Kasumi-1 (cell line): Measurements from ENCODE around the gene RHEB.
"Not testable (repeated sequence)": the region's sequence is repeated elsewhere in the genome, so short reads cannot be mapped to it uniquely, and the experiment has no call there.

ENCODE experiments used
- DNase-seq, 2 experiments: peaks; one replicate each; lab custom pipeline; 2025; lab: John Stamatoyannopoulos, UW

RHEB gene, protein sequence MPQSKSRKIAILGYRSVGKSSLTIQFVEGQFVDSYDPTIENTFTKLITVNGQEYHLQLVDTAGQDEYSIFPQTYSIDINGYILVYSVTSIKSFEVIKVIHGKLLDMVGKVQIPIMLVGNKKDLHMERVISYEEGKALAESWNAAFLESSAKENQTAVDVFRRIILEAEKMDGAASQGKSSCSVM

DNA sequence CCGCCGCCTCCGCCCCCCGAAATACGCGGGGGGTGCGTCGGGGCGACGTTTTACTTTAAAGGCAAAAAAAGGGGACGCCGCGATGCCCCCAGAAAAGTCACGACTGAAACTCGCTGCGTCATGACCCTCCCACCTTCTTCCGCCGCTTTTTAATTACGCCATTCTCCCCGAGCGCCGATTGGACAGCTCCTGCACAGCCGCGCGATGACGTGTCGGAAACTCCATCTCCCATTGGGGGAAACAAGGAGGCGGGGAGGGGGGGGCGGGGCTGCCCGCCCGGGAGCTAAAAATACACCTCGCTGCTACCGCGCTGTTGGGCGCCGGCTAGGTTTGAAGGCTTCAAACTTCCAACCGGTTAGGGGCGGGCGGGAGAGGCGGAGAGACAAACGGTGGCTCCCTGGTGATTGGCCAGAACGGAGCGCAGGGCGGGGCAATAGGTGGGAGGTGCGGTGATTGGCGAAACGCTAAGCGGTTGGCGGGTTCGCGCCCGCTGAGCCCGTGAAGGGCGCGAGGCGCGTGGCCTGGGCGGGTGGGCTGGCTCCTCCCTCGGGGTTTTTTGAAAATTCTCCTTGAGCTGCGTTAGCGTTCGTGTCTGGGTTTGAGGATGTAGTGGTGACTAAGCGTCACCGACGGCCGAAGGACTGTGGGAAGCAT lies at the start of gene RHEB:
Gene RHEB (minus strand): TSS at position 131 of the 654 bp plus-strand sequence. CDS start 384 bp downstream, outside the sequence.
- DNase-seq = peak; percentile 100

DNA sequence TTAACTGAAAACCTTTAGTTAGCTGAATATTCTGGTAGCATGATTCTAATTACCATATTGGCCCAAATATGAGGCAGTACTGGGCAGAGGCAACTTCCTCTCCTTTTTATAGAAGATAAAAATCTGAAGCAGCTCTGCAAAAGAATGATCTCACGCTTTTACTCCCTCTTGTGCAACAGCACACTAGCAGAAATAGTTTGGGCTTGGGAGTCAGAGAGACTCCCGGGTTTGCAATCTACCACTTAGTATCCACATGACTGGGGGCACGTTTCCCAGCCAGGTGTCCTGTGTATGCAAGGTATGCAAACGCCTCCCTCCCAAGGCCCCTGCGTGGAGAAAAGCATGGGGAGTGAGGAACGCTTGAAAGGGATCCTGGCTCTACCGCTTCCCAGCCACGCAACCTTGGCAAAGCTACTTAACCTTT lies 47.2 kb upstream of the RHEB start:
- DNase-seq = peak; percentile 6 to 7

DNA sequence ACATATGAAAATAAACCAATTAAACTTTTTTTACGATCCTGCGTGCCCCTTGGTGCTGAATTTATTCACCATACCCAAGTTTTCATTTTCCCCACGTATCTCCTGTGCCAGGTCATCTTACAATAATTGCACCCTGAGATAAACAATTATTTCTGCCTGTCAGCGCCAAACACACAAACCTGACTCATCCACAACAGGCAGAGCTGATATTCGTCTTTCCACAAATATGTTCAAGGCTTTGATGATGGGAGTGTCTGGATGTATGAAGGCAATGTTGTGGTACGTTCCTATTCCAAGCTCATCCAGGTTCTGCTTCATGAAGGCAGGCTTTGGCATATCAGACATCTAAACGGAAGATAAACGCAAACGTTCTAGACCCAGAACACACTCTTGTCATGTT lies 45.8 kb upstream of the RHEB start:
- no peak for DNase-seq

DNA sequence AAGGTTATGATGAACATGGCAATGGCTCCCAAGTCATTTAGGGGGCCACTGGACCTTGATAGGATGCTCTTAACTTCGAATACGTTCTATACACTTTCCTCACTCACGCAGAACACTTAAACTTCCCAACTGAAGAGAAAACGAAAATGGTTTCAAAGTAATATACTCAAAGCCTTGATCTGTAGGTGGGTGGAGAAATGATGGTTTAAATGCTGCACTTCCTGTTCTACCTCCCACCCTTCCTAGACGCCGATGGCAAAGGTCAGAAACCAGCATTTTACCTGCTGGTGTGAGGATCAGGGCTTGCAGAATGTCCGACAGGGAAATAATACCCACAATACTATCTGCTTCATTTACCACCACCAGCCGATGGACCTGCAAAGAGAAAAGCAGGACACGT lies 40.5 kb upstream of the RHEB start:
- DNase-seq = no peak

GRCh38 chr7:151559557-151560183 lies 40.0 kb upstream of the RHEB start:
- DNase-seq = no peak

GRCh38 chr7:151558575-151558974 lies 38.9 kb upstream of the RHEB start:
- DNase-seq = no peak

DNA sequence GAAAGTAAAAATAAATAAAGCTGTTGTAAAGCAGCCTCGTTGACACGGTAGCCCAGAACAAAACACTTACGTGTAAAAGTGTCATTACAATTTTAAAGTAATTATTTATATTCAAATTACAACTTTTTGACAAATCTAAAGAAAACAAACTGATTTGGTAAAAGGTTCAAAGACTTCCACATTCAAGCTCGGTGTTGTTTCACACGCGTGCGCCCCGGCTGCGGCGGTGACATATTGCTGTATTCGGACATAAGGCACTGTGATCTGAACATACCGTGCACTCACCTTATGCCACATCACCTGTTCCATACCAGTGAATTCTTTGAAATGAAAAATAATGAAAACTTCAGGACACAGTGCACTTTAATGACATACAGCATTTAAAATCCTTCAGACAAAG lies 36.9 kb upstream of the RHEB start:
- DNase-seq = no peak

DNA sequence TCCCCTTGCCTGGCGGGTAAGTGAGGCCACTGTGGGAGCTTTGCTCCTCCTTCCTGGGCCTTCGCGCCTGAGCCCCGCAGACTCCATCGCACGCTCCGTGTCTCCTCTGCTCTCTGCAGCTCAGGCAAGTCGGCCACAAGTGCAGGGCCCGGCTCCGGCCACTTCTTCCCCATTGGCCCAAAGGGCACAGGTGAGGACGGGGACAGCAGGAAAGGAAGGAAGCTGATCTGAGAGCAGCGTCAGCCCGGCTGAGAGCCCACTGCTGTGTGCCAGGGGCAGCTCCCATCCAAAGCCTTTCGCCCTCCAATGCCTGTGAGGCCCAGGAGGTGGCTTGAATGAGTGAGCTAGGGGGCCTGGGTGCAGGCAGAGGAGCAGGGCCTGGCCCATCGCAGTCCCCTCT lies 33.7 kb upstream of the RHEB start:
- DNase-seq = no peak

GRCh38 chr7:151552352-151553028 lies 32.8 kb upstream of the RHEB start:
- no peak for DNase-seq

DNA sequence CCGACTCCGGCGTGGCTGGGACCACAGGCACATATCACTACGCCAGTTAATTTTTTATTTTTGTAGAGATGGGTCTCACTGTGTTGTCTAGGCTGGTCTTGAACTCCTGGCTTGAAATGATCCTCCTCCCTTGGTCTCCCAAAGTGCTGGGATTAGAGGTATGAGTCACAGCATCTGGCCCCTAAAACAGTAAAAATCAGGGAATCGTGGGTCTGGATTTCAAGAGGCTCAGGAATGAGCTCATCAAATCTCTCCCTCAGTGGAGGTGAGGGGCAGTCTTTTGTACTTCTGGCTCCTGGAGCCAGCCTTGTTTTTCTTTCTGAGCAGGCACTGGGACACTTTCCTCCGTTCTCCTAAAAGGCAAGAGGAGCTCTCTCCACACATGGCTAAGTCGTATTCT lies 32.1 kb upstream of the RHEB start:
- no peak for DNase-seq

DNA sequence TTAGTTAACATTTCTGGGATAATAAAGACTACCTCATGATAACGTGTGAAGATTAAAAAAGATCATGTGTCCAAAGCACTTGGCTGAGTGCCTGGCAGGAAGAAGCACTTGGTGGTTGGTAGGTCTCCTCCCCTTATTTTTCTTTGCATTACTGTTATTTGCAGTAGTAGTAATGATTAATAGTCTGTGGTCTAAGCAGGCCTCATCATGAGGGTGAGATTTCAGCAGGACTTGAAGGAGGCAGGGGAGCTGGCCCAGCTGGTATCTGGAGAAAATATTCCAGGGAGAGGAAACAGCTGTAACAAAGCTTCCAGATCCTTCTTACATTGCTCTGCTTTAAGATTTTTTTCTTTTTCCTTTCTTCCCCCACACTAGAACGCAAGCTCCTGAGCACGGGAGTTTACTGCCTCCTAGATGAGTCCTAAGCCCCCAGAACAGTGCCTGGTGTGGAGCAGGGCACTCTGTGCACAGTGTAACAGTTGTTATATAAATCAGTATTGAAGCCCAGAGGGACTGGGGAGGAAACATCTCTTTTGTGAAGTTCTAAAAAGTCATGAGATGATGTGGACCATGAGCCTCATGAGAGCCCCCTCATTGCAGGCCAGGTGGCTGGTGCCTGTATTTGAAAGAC lies 31.1 kb upstream of the RHEB start:
- DNase-seq = peak in 1 of 2 experiments; percentile 10

DNA sequence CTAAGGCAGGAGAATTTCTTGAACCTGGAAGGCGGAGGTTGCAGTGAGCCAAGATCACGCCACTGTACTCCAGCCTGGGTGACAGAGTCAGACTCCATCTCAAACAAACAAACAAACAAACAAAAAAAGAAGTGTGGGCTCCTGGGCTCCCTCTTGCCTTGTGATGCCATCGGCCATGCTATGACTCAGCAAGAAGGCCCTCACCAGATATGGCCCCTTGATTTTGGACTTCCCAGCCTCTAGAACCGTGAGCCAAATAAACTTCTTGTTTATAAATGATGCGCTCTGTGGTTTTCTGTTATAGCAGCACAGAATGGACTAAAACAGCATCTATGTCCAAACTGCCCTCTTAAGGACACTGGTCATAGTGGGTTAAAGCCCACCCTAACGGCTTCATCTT lies 29.9 kb upstream of the RHEB start:
- DNase-seq = no peak

GRCh38 chr7:151549083-151549482 lies 29.4 kb upstream of the RHEB start:
- DNase-seq = no peak

DNA sequence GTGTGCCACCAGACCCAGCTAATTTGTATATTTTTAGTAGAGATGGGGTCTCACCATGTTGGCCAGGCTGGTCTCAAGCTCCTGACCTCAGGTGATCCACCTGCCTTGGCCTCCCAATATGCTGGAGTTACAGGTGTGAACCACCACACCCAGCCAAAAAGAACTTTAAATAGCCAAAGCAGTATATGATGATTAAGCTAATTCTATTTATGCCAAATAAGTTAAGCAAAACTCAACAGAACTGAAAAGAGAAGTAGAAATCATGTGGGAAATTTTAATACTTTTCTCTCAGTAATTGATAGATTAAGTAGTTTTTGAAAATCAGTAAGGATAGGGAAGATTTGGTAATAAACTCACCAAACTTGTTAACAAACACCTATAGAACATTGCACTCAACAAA lies 24.5 kb upstream of the RHEB start:
- no peak for DNase-seq

DNA sequence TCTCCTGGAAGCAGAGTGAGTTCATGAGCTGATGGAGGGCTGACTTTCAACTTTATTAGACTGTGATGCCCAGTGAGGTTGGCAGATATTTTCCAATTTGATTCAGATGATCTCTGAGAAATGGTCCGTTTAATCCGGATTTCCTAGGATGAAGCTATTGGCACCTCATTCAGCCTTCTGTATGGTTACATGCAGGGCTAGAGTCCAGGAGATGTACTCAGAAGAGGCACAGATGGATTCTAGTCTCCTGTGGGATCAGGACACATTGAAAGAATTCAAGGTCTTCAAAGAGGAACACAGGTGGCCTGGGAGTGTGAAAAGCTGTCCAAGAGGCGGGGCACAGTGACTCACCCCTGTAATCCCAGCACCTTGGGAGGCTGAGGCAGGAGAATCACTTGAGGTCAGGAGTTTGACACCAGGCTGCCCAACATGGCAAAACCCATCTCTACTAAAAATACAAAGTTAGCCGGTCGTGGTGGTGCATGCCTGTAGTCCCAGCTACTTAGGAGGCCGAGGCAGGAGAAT lies 23.0 kb upstream of the RHEB start:
- DNase-seq = no peak

DNA sequence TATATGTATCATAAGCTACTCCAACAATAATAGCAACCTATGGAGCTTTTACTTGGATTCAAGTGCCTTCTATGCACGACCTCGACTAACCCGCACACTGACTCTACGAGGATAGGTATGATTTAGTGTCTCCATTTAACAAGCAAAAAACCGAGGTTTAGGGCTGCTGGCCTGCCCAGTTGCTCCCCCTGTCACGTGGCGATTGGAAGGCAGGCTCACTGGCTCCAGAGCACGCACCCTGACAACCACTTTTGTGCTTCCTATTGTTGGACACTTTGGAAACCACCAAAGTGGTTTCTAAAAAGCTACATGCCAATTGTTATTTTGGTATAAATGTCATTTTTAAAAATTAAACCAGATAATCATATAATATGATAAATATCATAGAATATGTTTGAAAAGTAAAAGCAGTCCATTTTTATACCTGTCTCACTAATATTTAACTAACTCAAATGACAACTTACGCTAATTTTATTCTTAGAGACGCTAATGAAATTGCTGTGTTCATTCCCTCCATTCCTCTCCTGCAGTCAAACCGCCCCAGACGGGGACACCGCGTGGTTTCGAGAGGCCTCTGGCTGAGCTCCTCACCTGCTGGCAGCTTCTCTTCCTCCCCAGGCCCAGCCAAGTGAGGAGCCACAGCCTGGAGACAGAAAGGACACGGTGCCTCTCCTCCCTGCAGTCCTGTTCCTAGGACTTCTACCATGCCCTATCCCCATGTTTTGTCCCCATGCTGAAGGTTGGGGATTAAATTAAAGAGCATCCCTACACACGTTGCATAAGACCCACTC lies 22.2 kb upstream of the RHEB start:
- no peak for DNase-seq

GRCh38 chr7:151540146-151540545 lies 20.5 kb upstream of the RHEB start:
- no peak for DNase-seq

GRCh38 chr7:151539088-151539671 lies 19.5 kb upstream of the RHEB start:
- no peak for DNase-seq

GRCh38 chr7:151537818-151538561 lies 18.3 kb upstream of the RHEB start:
- no peak for DNase-seq

- not testable (repeated sequence) for DNase-seq
Measured at GRCh38 chr7:151536178-151536577, 16.5 kb upstream of the RHEB start.
